ENCODE measurements around the gene TMEM41A.
"Not testable (repeated sequence)": the region's sequence is repeated elsewhere in the genome, so short reads cannot be mapped to it uniquely, and the experiment has no call there.

Gene TMEM41A

GRCh38 chr3:185488465-185488864 lies 10.4 kb downstream of the TMEM41A start:
- no peak for DNase-seq (ENCODE audit: low read depth)

- no peak for DNase-seq (ENCODE audit: low read depth)
Measured at GRCh38 chr3:185486394-185486793, 12.4 kb downstream of the TMEM41A start.

- DNase-seq (ENCODE audit: low read depth), result no peak
Measured at GRCh38 chr3:185484296-185484695, 14.5 kb downstream of the TMEM41A start.

GRCh38 chr3:185479373-185479945 lies 19.4 kb downstream of the TMEM41A start:
- no peak for DNase-seq (ENCODE audit: low read depth)

- no peak for DNase-seq (ENCODE audit: low read depth)
Measured at GRCh38 chr3:185477316-185477715, 21.5 kb downstream of the TMEM41A start.

GRCh38 chr3:185474922-185475321 lies 23.9 kb downstream of the TMEM41A start:
- DNase-seq (ENCODE audit: low read depth), result not testable (repeated sequence)

GRCh38 chr3:185473290-185473815 lies 25.5 kb downstream of the TMEM41A start:
- DNase-seq (ENCODE audit: low read depth), result no peak

- DNase-seq (ENCODE audit: low read depth), result no peak
Measured at GRCh38 chr3:185470323-185470722, 28.5 kb downstream of the TMEM41A start.

- DNase-seq (ENCODE audit: low read depth), result no peak
Measured at GRCh38 chr3:185469542-185469941, 29.3 kb downstream of the TMEM41A start.

GRCh38 chr3:185466123-185466522 lies 32.7 kb downstream of the TMEM41A start:
- DNase-seq (ENCODE audit: low read depth), result not testable (repeated sequence)

GRCh38 chr3:185465471-185465870 lies 33.4 kb downstream of the TMEM41A start:
- DNase-seq (ENCODE audit: low read depth), result no peak

- DNase-seq (ENCODE audit: low read depth), result peak; percentile 6
Measured at GRCh38 chr3:185460719-185461350, 38.0 kb downstream of the TMEM41A start.

- DNase-seq (ENCODE audit: low read depth), result no peak
Measured at GRCh38 chr3:185460309-185460708, 38.5 kb downstream of the TMEM41A start.

GRCh38 chr3:185457376-185457775 lies 41.5 kb downstream of the TMEM41A start:
- DNase-seq (ENCODE audit: low read depth), result no peak

- not testable (repeated sequence) for DNase-seq (ENCODE audit: low read depth)
Measured at GRCh38 chr3:185451432-185451831, 47.4 kb downstream of the TMEM41A start.

GRCh38 chr3:185448107-185448506 lies 50.7 kb downstream of the TMEM41A start:
- DNase-seq (ENCODE audit: low read depth), result no peak

- no peak for DNase-seq (ENCODE audit: low read depth)
Measured at GRCh38 chr3:185444329-185444728, 54.5 kb downstream of the TMEM41A start.

- no peak for DNase-seq (ENCODE audit: low read depth)
Measured at GRCh38 chr3:185442031-185442430, 56.8 kb downstream of the TMEM41A start.

- DNase-seq (ENCODE audit: low read depth), result no peak
Measured at GRCh38 chr3:185439745-185440466, 58.9 kb downstream of the TMEM41A start.

Measured in fibroblast of gingiva (primary cell).